HEK293 (cell line): ENCODE data around the gene TPP2.

Source experiments
- CTCF ChIA-PET: fragments of 350-600 bp; formaldehyde crosslinking; extraction: SDS; loops from one replicate; lab custom pipeline; 2021; ENCODE audit warnings: antibody characterized with exemption; lab: Yijun Ruan, JAX
- POLR2A ChIA-PET: fragments of 300-600 bp; formaldehyde crosslinking; extraction: SDS; loops from one replicate; lab custom pipeline; 2020; ENCODE audit warnings: antibody characterized with exemption, inconsistent platforms; lab: Yijun Ruan, JAX
- H3K27ac ChIP-seq: fragments of 200-500 bp; sonication (Bioruptor generic); 2 replicates; pipeline ENCODE4 v1.5.1; 2014; ENCODE audit warnings: low read depth, low read length, control low read depth, inconsistent platforms; ENCODE audit errors: extremely low read depth
- H3K36me3 ChIP-seq, 2 experiments: fragments of 200-500 bp in 1 of 2; sonication (Bioruptor generic) in 1 of 2; 1 replicate in 1 of 2; 2 replicates in 1 of 2; pipeline ENCODE4 v1.5.1; 2014 to 2017; ENCODE audit warnings: inconsistent platforms in 2 of 2, low read length in 2 of 2; ENCODE audit not compliant: control insufficient read depth in 2 of 2, insufficient read depth in 1 of 2
- H3K4me1 ChIP-seq: fragments of 200-500 bp; sonication (Bioruptor generic); 2 replicates; pipeline ENCODE4 v1.5.1; 2014; ENCODE audit warnings: mild to moderate bottlenecking, low read length, inconsistent platforms; ENCODE audit not compliant: control insufficient read depth, insufficient read depth
- H3K4me3 ChIP-seq: 2 replicates; pipeline ENCODE4 v1.5.1; 2011; ENCODE audit warnings: low read depth, mild to moderate bottlenecking, control low read depth, low read length, moderate library complexity
- H3K9me3 ChIP-seq: fragments of 200-500 bp; sonication (Bioruptor generic); 2 replicates; pipeline ENCODE4 v1.5.1; 2014; ENCODE audit warnings: low read depth, low read length, inconsistent platforms; ENCODE audit not compliant: control insufficient read depth, insufficient read depth
- EGR2 ChIP-seq: fragments of 450-650 bp; formaldehyde crosslinking; IDR thresholded peaks from 2 replicates; pipeline ENCODE4 v1.5.1; 2016; ENCODE audit warnings: low read depth, missing biosample characterization, missing genetic modification characterization
- GLI2 ChIP-seq: fragments of 450-650 bp; formaldehyde crosslinking; IDR thresholded peaks from 2 replicates; pipeline ENCODE4; 2017; ENCODE audit warnings: missing biosample characterization, missing genetic modification characterization, low read depth, borderline replicate concordance
- HOXA7 ChIP-seq: sonication (generic); formaldehyde crosslinking; IDR thresholded peaks from 2 replicates; pipeline ENCODE4 v1.8.1; 2022; ENCODE audit warnings: missing genetic modification reagents, borderline replicate concordance
- MEIS1 ChIP-seq: sonication (generic); formaldehyde crosslinking; IDR thresholded peaks from 2 replicates; pipeline ENCODE4 v1.8.1; 2022; ENCODE audit warnings: missing genetic modification reagents, mild to moderate bottlenecking, borderline replicate concordance
- OSR2 ChIP-seq: fragments of 450-650 bp; formaldehyde crosslinking; IDR thresholded peaks from 2 replicates; pipeline ENCODE4 v1.5.1; 2016; ENCODE audit warnings: missing biosample characterization, missing genetic modification characterization
- ZBTB1 ChIP-seq: fragments of 450-650 bp; formaldehyde crosslinking; IDR thresholded peaks from 2 replicates; pipeline ENCODE4 v1.5.1; 2016; ENCODE audit warnings: missing biosample characterization, missing genetic modification characterization
- ZBTB17 ChIP-seq: fragments of 450-650 bp; formaldehyde crosslinking; IDR thresholded peaks from 2 replicates; pipeline ENCODE4 v1.5.1; 2016; ENCODE audit warnings: missing biosample characterization, missing genetic modification characterization
- ZNF133 ChIP-seq: fragments of 450-650 bp; formaldehyde crosslinking; IDR thresholded peaks from 2 replicates; pipeline ENCODE4 v1.5.1; 2016; ENCODE audit warnings: missing biosample characterization, missing genetic modification characterization
- ZNF19 ChIP-seq: fragments of 450-650 bp; formaldehyde crosslinking; IDR thresholded peaks from 2 replicates; pipeline ENCODE4; 2016; ENCODE audit warnings: missing biosample characterization, missing genetic modification characterization, low read depth
- ZNF211 ChIP-seq: fragments of 450-650 bp; formaldehyde crosslinking; IDR thresholded peaks from 2 replicates; pipeline ENCODE4 v1.5.1; 2016; ENCODE audit warnings: low read depth, missing biosample characterization, missing genetic modification characterization
- ZNF24 ChIP-seq: fragments of 450-650 bp; formaldehyde crosslinking; IDR thresholded peaks from 2 replicates; pipeline ENCODE4 v1.5.1; 2016; ENCODE audit warnings: missing biosample characterization, missing genetic modification characterization
- ZNF302 ChIP-seq: fragments of 450-650 bp; formaldehyde crosslinking; IDR thresholded peaks from 2 replicates; pipeline ENCODE4 v1.5.1; 2016; ENCODE audit warnings: missing biosample characterization, missing genetic modification characterization, low read depth
- ZNF416 ChIP-seq: fragments of 450-650 bp; formaldehyde crosslinking; IDR thresholded peaks from 2 replicates; pipeline ENCODE4 v1.5.1; 2016; ENCODE audit warnings: missing biosample characterization, missing genetic modification characterization
- ZNF48 ChIP-seq: fragments of 450-650 bp; formaldehyde crosslinking; IDR thresholded peaks from 2 replicates; pipeline ENCODE4 v1.5.1; 2016; ENCODE audit warnings: missing biosample characterization, missing genetic modification characterization
- ZNF621 ChIP-seq: fragments of 450-650 bp; formaldehyde crosslinking; IDR thresholded peaks from 2 replicates; pipeline ENCODE4 v1.5.1; 2017; ENCODE audit warnings: missing biosample characterization, missing genetic modification characterization
- ZNF623 ChIP-seq: fragments of 450-650 bp; formaldehyde crosslinking; IDR thresholded peaks from 2 replicates; pipeline ENCODE4 v1.5.1; 2016; ENCODE audit warnings: missing biosample characterization, missing genetic modification characterization
- ZSCAN16 ChIP-seq: fragments of 450-650 bp; formaldehyde crosslinking; IDR thresholded peaks from 2 replicates; pipeline ENCODE4 v1.5.1; 2016; ENCODE audit warnings: missing biosample characterization, missing genetic modification characterization
- TF ChIP-seq, protein P1 (sequence below): fragments of 450-650 bp; formaldehyde crosslinking; IDR thresholded peaks from 2 replicates; pipeline ENCODE4 v1.5.1; 2016; ENCODE audit warnings: missing biosample characterization, missing genetic modification characterization, borderline replicate concordance
- TF ChIP-seq, protein P2 (sequence below): fragments of 450-650 bp; formaldehyde crosslinking; IDR thresholded peaks from 2 replicates; pipeline ENCODE4 v1.5.1; 2017; ENCODE audit warnings: missing biosample characterization, missing genetic modification characterization

Gene TPP2

DNA sequence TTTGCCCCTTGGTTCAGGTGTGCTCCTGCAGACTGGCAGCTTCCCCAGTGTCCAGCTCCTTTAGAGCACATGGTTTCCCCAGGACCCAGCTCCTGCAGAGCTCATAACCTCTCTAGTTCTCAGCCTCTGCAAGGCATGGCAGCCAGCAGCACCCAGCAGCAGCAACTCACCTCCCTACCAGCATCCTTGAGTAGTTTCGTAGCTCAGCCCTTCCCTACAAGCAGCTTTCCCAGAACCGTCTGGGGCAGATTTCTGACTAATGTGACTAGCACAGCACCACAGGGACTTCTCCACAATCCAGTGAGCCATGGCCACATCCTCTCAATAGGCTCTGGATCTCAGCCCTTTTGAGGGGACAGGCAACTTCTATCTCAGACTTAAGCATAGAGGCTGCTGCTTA, 112.2 kb downstream of the TPP2 start (continued):
- TF ChIP-seq, protein P1, sequence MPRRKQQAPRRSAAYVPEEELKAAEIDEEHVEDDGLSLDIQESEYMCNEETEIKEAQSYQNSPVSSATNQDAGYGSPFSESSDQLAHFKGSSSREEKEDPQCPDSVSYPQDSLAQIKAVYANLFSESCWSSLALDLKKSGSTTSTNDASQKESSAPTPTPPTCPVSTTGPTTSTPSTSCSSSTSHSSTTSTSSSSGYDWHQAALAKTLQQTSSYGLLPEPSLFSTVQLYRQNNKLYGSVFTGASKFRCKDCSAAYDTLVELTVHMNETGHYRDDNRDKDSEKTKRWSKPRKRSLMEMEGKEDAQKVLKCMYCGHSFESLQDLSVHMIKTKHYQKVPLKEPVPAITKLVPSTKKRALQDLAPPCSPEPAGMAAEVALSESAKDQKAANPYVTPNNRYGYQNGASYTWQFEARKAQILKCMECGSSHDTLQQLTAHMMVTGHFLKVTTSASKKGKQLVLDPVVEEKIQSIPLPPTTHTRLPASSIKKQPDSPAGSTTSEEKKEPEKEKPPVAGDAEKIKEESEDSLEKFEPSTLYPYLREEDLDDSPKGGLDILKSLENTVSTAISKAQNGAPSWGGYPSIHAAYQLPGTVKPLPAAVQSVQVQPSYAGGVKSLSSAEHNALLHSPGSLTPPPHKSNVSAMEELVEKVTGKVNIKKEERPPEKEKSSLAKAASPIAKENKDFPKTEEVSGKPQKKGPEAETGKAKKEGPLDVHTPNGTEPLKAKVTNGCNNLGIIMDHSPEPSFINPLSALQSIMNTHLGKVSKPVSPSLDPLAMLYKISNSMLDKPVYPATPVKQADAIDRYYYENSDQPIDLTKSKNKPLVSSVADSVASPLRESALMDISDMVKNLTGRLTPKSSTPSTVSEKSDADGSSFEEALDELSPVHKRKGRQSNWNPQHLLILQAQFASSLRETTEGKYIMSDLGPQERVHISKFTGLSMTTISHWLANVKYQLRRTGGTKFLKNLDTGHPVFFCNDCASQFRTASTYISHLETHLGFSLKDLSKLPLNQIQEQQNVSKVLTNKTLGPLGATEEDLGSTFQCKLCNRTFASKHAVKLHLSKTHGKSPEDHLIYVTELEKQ (tag by site-specific recombination): no peak
- TF ChIP-seq, all 188 proteins: peak for 0

DNA sequence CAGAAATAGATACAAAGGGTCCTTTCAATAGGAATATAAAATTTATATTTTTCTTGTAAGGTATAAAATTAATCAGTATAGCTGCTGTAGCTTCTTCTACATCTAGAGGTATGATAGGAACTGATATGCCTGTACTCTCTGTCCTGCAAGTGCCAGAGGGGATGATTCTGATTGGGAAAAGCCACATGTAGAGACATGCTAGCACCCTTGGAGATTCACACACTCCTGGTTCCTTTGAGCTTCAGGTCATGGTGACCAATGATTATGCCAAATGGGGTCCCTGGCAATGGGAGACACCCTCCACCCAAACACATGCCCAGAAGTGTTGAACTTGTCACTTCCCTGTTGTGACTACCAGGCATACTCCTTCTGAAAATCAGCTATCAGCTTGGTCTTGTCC, 112.8 kb downstream of the TPP2 start:
- Histone ChIP-seq H3K27ac (no peak overlapping the region), H3K9me3 (no peaks in the 10 kb centered on the region), H3K36me3 (no peaks in the 10 kb centered on the region), H3K4me3 (no peak overlapping the region), H3K4me1 (peaks cover 14% of the 10 kb centered on the region)
- POLR2A ChIA-PET: interaction anchor here (1.0 kb wide), 1 partner anchor 9 kb away, joined by 3 read pairs; no protein-coding TSS in a partner anchor
- CTCF ChIA-PET: interaction anchor here (1.0 kb wide), 1 partner anchor 15 kb away, joined by 3 read pairs; no protein-coding TSS in a partner anchor
- TF ChIP-seq ZBTB17 (tag by site-specific recombination) (no peak), ZNF416 (tag by site-specific recombination) (no peak), HOXA7 (CRISPR knock-in tag) (no peak), ZNF623 (tag by site-specific recombination) (no peak), GLI2 (tag by site-specific recombination) (no peak), ZBTB1 (tag by site-specific recombination) (no peak), ZNF133 (no peak), ZNF19 (tag by site-specific recombination) (no peak), ZNF621 (tag by site-specific recombination) (no peak), MEIS1 (no peak), ZNF24 (tag by site-specific recombination) (no peak), ZNF48 (no peak), ZSCAN16 (tag by site-specific recombination) (no peak)
- TF ChIP-seq, protein P2, sequence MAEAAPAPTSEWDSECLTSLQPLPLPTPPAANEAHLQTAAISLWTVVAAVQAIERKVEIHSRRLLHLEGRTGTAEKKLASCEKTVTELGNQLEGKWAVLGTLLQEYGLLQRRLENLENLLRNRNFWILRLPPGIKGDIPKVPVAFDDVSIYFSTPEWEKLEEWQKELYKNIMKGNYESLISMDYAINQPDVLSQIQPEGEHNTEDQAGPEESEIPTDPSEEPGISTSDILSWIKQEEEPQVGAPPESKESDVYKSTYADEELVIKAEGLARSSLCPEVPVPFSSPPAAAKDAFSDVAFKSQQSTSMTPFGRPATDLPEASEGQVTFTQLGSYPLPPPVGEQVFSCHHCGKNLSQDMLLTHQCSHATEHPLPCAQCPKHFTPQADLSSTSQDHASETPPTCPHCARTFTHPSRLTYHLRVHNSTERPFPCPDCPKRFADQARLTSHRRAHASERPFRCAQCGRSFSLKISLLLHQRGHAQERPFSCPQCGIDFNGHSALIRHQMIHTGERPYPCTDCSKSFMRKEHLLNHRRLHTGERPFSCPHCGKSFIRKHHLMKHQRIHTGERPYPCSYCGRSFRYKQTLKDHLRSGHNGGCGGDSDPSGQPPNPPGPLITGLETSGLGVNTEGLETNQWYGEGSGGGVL (tag by site-specific recombination): no peak

DNA sequence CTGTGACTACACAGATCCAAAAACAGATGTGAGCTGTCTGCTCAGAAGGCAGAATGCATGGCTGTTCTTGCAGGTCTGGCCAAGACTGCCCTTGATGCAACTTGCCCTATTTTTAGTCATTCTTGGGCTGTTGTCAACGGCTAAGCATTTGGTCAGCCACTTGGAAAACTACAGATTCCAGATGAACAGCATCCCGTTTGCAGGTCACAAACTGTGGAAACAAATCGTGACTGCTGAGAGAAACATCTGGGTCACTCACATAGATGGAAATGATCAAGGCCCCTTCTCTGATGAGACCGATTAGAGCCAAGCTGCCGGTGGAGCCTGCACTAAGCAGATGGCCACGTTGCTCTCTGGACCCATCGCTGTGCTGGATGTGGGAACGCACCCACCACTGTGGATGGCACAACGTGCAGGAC, 113.5 kb downstream of the TPP2 start:
- no peak overlapping the region for H3K4me3 ChIP-seq
- no peak overlapping the region for H3K27ac ChIP-seq
- TF ChIP-seq OSR2 (no peak), EGR2 (tag by site-specific recombination) (no peak), ZNF302 (tag by site-specific recombination) (no peak), ZNF211 (tag by site-specific recombination) (no peak)
- TF ChIP-seq, all 188 proteins: peak for 0
- POLR2A ChIA-PET: no interaction called here
- Histone ChIP-seq H3K4me1 (peaks cover 10% of the 10 kb centered on the region), H3K9me3 (no peaks in the 10 kb centered on the region), H3K36me3 (no peaks in the 10 kb centered on the region)
- CTCF ChIA-PET: no interaction called here
